Subcutaneous adipose tissue (tissue), 4 donors: ENCODE data around the gene CMSS1. TPM values are rescaled to one million over a fixed set of nuclear protein-coding genes. Genes with fewer than 3 reads are reported as not detected.

Source experiments
- CTCF ChIP-seq: fragments of 450-650 bp; IDR thresholded peaks from one replicate; pipeline ENCODE4 v1.5.1; 2016; ENCODE audit warnings: low read depth, mild to moderate bottlenecking, control low read depth, antibody characterized with exemption, moderate library complexity
- total RNA-seq, 4 donors: library from RNA; depleted of rRNA; stranded (reverse); fragments of >200 nt; gene quantifications; one replicate each; pipeline ENCODE4 v1.1.0, GENCODE V29; 2016

CMSS1 gene
- total RNA-seq, 4 donors from 2014 or later: 9.9 to 32.1 (median 19.1) TPM

- no peak for TF ChIP-seq CTCF
These were observed 148.2 kb downstream of the CMSS1 start for GRCh38 chr3:99965681-99966408.

- no peak for TF ChIP-seq CTCF
These were observed 149.2 kb downstream of the CMSS1 start for GRCh38 chr3:99966662-99967416.

DNA sequence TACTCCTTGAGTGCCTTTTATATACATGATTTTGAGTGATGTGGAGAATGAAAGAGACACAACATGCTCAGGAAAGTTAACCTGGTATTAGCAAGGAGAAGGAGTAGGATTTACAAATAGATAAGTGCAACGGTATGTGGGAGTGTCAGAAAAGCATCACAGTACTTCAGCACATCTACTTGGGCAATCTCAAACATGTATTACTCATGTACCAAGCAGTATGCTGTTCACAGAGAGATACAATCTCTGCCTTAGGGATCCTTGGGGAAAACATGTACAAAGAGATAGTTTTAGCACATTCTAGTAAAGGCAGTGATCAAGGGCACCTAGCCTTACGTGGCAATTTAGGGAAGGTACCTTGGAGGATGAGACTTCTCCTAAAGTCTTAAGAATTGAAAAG is 150.1 kb downstream of the CMSS1 start:
- no peak for TF ChIP-seq CTCF

- no peak for TF ChIP-seq CTCF
These were observed 151.5 kb downstream of the CMSS1 start for GRCh38 chr3:99969136-99969535.

GRCh38 chr3:99970198-99970597 is 152.5 kb downstream of the CMSS1 start:
- no peak for TF ChIP-seq CTCF

DNA sequence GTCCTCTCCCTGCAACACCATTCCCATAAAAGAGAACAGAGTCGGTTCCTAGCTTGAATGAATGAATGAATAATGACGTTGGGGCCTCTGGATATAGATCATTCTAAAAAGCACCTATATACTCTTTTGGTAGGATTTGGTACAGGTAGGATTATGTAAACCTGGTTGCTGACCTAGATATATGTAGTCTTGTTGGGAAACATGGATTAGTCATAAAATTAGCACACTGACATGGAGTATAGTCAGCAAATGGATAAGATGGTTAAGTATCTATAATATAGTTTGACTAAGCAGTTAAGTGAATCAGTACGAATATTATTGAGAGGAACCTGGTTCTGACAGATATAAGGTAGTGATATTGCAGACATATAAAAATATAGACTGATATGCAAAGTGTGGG is 154.1 kb downstream of the CMSS1 start:
- TF ChIP-seq CTCF: no peak

GRCh38 chr3:99972380-99973104 is 154.9 kb downstream of the CMSS1 start:
- TF ChIP-seq CTCF: no peak
